HL-60 (cell line): ENCODE results near the gene KDELR3.

Source experiments
- DNase-seq, 2 experiments: peaks; one replicate each; pipeline ENCODE4 v3.0.0-alpha.2; 2010 to 2020; ENCODE audit warnings: low read depth in 1 of 2, low spot score in 1 of 2
- H3K27ac ChIP-seq: fragments of 250-450 bp; sonication (Bioruptor Pico); replicated peaks from 2 replicates; pipeline ENCODE4 v1.5.1; 2020; ENCODE audit warnings: mild to moderate bottlenecking, moderate library complexity
- H3K27me3 ChIP-seq: fragments of 250-450 bp; sonication (Bioruptor Pico); 2 replicates; pipeline ENCODE4 v1.5.1; 2021; ENCODE audit warnings: mild to moderate bottlenecking, moderate library complexity; ENCODE audit not compliant: insufficient read depth, poor library complexity, severe bottlenecking
- H3K4me3 ChIP-seq: replicated peaks from 2 replicates; pipeline ENCODE4 v1.5.1; 2011; ENCODE audit warnings: mild to moderate bottlenecking, control low read depth, low read length; ENCODE audit not compliant: insufficient read depth
- GABPA ChIP-seq: IDR thresholded peaks from 2 replicates; pipeline ENCODE4 v1.6.1; 2012; ENCODE audit warnings: low read depth
- POLR2AphosphoS5 ChIP-seq: IDR thresholded peaks from 2 replicates; pipeline ENCODE4 v1.6.1; 2012; ENCODE audit warnings: low read depth
- SPI1 ChIP-seq: IDR thresholded peaks from 2 replicates; pipeline ENCODE4 v1.6.1; 2012; ENCODE audit warnings: low read depth, mild to moderate bottlenecking, borderline replicate concordance
- TF ChIP-seq, protein P1 (sequence below): IDR thresholded peaks from one replicate; pipeline ENCODE4 v1.5.1; 2011; ENCODE audit warnings: low read length, control low read depth, inconsistent platforms; ENCODE audit not compliant: insufficient read depth
- TF ChIP-seq, protein P2 (sequence below): IDR thresholded peaks from 2 replicates; pipeline ENCODE4 v1.6.1; 2012; ENCODE audit warnings: low read depth; ENCODE audit not compliant: insufficient replicate concordance

KDELR3 gene

GRCh38 chr22:38443628-38444521 is 24.0 kb upstream of the KDELR3 start:
- DNase-seq, result no peak
- H3K27me3 ChIP-seq, result peaks cover 16% of the 10 kb centered on the region
- no peak overlapping the region for H3K27ac ChIP-seq
- no peak overlapping the region for H3K4me3 ChIP-seq
- TF ChIP-seq, protein P1, sequence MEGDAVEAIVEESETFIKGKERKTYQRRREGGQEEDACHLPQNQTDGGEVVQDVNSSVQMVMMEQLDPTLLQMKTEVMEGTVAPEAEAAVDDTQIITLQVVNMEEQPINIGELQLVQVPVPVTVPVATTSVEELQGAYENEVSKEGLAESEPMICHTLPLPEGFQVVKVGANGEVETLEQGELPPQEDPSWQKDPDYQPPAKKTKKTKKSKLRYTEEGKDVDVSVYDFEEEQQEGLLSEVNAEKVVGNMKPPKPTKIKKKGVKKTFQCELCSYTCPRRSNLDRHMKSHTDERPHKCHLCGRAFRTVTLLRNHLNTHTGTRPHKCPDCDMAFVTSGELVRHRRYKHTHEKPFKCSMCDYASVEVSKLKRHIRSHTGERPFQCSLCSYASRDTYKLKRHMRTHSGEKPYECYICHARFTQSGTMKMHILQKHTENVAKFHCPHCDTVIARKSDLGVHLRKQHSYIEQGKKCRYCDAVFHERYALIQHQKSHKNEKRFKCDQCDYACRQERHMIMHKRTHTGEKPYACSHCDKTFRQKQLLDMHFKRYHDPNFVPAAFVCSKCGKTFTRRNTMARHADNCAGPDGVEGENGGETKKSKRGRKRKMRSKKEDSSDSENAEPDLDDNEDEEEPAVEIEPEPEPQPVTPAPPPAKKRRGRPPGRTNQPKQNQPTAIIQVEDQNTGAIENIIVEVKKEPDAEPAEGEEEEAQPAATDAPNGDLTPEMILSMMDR, result no peak
- TF ChIP-seq, protein P2, sequence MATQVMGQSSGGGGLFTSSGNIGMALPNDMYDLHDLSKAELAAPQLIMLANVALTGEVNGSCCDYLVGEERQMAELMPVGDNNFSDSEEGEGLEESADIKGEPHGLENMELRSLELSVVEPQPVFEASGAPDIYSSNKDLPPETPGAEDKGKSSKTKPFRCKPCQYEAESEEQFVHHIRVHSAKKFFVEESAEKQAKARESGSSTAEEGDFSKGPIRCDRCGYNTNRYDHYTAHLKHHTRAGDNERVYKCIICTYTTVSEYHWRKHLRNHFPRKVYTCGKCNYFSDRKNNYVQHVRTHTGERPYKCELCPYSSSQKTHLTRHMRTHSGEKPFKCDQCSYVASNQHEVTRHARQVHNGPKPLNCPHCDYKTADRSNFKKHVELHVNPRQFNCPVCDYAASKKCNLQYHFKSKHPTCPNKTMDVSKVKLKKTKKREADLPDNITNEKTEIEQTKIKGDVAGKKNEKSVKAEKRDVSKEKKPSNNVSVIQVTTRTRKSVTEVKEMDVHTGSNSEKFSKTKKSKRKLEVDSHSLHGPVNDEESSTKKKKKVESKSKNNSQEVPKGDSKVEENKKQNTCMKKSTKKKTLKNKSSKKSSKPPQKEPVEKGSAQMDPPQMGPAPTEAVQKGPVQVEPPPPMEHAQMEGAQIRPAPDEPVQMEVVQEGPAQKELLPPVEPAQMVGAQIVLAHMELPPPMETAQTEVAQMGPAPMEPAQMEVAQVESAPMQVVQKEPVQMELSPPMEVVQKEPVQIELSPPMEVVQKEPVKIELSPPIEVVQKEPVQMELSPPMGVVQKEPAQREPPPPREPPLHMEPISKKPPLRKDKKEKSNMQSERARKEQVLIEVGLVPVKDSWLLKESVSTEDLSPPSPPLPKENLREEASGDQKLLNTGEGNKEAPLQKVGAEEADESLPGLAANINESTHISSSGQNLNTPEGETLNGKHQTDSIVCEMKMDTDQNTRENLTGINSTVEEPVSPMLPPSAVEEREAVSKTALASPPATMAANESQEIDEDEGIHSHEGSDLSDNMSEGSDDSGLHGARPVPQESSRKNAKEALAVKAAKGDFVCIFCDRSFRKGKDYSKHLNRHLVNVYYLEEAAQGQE, result no peak
- TF ChIP-seq GABPA, result no peak
- no peak for TF ChIP-seq POLR2AphosphoS5
- TF ChIP-seq SPI1, result no peak

DNA sequence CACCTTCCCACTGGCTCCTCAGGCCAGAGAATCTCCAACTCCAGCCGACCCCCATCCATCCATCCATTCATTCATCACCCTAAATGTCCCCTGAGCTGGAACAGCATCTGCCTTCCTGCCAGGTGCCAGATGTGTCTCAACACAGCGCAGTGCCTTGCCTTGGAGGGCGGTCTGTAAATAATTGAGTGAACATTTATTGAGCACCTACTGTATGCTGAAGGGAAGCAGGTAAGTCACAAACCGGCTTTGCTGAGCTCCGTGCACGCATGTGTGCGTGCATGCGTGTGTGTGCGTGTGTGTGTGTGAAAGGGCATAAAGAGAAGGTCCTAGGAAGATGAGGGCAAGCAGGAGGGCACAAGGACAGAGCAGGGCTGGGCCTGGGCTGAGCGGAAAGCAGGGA is 23.1 kb upstream of the KDELR3 start:
- DNase-seq, result no peak
- TF ChIP-seq GABPA, result no peak
- TF ChIP-seq, protein P1, result no peak
- TF ChIP-seq SPI1, result no peak
- TF ChIP-seq, protein P2, result no peak
- no peak for TF ChIP-seq POLR2AphosphoS5
- no peak overlapping the region for H3K27ac ChIP-seq
- peaks cover 20% of the 10 kb centered on the region for H3K27me3 ChIP-seq
- no peak overlapping the region for H3K4me3 ChIP-seq

DNA sequence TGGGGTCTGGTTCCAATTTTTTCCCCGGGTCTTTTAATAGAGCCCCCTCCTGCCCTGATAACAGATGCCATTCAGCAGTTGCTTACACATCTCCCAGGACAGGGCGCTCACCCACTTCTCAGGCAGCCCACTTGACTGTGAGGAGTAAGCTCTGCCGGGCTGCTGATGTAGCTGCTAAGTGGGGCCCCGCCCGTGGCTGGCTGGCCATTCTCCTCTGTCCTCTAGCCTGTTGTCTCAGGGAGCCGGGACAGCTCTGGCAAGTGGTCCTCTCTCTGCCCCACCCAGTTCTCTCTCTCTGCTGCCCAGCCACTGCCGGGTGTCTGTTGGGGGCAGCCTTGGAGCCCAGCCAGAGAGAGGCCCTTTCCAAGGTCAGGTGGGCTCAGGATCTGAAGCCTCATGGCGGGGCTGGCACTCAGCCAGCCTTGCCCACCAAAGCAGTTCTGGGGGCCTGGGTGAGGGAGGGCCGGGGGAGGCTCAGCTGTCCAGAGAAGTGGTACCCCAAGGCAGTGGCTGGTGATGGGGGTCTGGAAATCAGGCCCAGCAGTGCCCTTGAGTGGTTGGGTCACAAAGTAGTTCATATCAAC is 21.8 kb upstream of the KDELR3 start:
- no peak overlapping the region for H3K27ac ChIP-seq
- H3K4me3 ChIP-seq, result no peak overlapping the region
- DNase-seq, result no peak
- H3K27me3 ChIP-seq, result peaks cover 32% of the 10 kb centered on the region
- TF ChIP-seq, protein P2, result no peak
- TF ChIP-seq, protein P1, result no peak
- no peak for TF ChIP-seq GABPA
- no peak for TF ChIP-seq SPI1
- no peak for TF ChIP-seq POLR2AphosphoS5
